Kidney epithelial cell (primary cell): Measurements from ENCODE around the gene SENP8. TPM values are rescaled to one million over a fixed set of nuclear protein-coding genes. Genes with fewer than 3 reads are reported as not detected.
"Not testable (repeated sequence)": the region's sequence is repeated elsewhere in the genome, so short reads cannot be mapped to it uniquely, and the experiment has no call there.

Source experiments
- DNase-seq: peaks from one replicate; pipeline ENCODE4 v3.0.0-alpha.2; 2010; ENCODE audit warnings: low read depth
- H3K27me3 ChIP-seq: 2 replicates; pipeline ENCODE4 v1.6.0; 2011; ENCODE audit warnings: low read length; ENCODE audit not compliant: control insufficient read depth, insufficient read depth
- H3K36me3 ChIP-seq: 2 replicates; pipeline ENCODE4 v1.5.1; 2011; ENCODE audit warnings: low read length; ENCODE audit not compliant: control insufficient read depth, insufficient read depth
- H3K4me3 ChIP-seq: 2 replicates; pipeline ENCODE4 v1.5.1; 2011; ENCODE audit warnings: low read depth, mild to moderate bottlenecking, control low read depth, low read length
- CTCF ChIP-seq: IDR thresholded peaks from 2 replicates; pipeline ENCODE4 v1.5.1; 2011; ENCODE audit warnings: mild to moderate bottlenecking, moderate library complexity, low read length, control low read depth, inconsistent platforms; ENCODE audit not compliant: insufficient read depth, poor library complexity, severe bottlenecking
- total RNA-seq: library from RNA; depleted of rRNA; stranded (reverse); fragments of >200 nt; gene quantifications from 2 replicates; pipeline ENCODE4 v1.2.3, GENCODE V29; 2015

SENP8 gene
- total RNA-seq, 1 donor from 2014 or later = 3.0 TPM

- no peaks in the 10 kb centered on the region for H3K36me3 ChIP-seq
- no peak for TF ChIP-seq CTCF
- no peak overlapping the region for H3K4me3 ChIP-seq
- no peak for DNase-seq
- no peaks in the 10 kb centered on the region for H3K27me3 ChIP-seq
These were observed 25.5 kb upstream of the SENP8 start for GRCh38 chr15:72092691-72093090.

GRCh38 chr15:72096796-72097195 lies 21.4 kb upstream of the SENP8 start:
- H3K36me3 ChIP-seq = no peaks in the 10 kb centered on the region
- TF ChIP-seq CTCF = no peak
- no peak overlapping the region for H3K4me3 ChIP-seq
- no peak for DNase-seq
- no peaks in the 10 kb centered on the region for H3K27me3 ChIP-seq

- TF ChIP-seq CTCF = no peak
- Histone ChIP-seq H3K36me3 (no peaks in the 10 kb centered on the region), H3K27me3 (no peaks in the 10 kb centered on the region), H3K4me3 (no peak overlapping the region)
- no peak for DNase-seq
These were observed 20.2 kb upstream of the SENP8 start for GRCh38 chr15:72098040-72098439.

GRCh38 chr15:72099155-72099554 lies 19.0 kb upstream of the SENP8 start:
- no peak overlapping the region for H3K4me3 ChIP-seq
- no peak for TF ChIP-seq CTCF
- H3K36me3 ChIP-seq = no peaks in the 10 kb centered on the region
- no peak for DNase-seq
- no peaks in the 10 kb centered on the region for H3K27me3 ChIP-seq

- not testable (repeated sequence) for H3K27me3 ChIP-seq, H3K36me3 ChIP-seq, H3K4me3 ChIP-seq, DNase-seq
These were observed 17.7 kb upstream of the SENP8 start for GRCh38 chr15:72100551-72100950.

GRCh38 chr15:72105111-72105510 lies 13.1 kb upstream of the SENP8 start:
- TF ChIP-seq CTCF = no peak
- no peaks in the 10 kb centered on the region for H3K36me3 ChIP-seq
- H3K27me3 ChIP-seq = no peaks in the 10 kb centered on the region
- DNase-seq = no peak
- H3K4me3 ChIP-seq = no peak overlapping the region
